Keratinocyte (primary cell): ENCODE results near the gene LHX6. TPM values are rescaled to one million over a fixed set of nuclear protein-coding genes. Genes with fewer than 3 reads are reported as not detected.

Experiments used
- DNase-seq: peaks from one replicate; pipeline ENCODE4 v3.0.0-alpha.2; 2011; ENCODE audit warnings: low read depth, missing footprints, low spot score
- FAIRE-seq: peaks from 2 replicates; lab custom pipeline; 2011; peaks lifted over from hg19 to GRCh38; lab: Jason Lieb, UNC
- H2AFZ ChIP-seq: 2 replicates; pipeline ENCODE4 v1.6.0; 2012; ENCODE audit warnings: low read length, control low read depth, inconsistent platforms; ENCODE audit not compliant: control insufficient read depth
- H3K27ac ChIP-seq: 2 replicates; pipeline ENCODE4 v1.5.1; 2011; ENCODE audit warnings: low read length; ENCODE audit not compliant: control insufficient read depth, insufficient read depth
- H3K27me3 ChIP-seq: 3 replicates; pipeline ENCODE4 v1.6.0; 2011; ENCODE audit warnings: low read length; ENCODE audit not compliant: control insufficient read depth, insufficient read depth; ENCODE audit errors: extremely low read depth
- H3K36me3 ChIP-seq, 2 experiments: 2 replicates in 1 of 2; 3 replicates in 1 of 2; pipeline ENCODE4 v1.5.1; 2011; ENCODE audit warnings: low read length in 2 of 2, mild to moderate bottlenecking in 1 of 2; ENCODE audit not compliant: control insufficient read depth in 2 of 2, insufficient read depth in 2 of 2; ENCODE audit errors: extremely low read depth in 1 of 2
- H3K4me1 ChIP-seq: 3 replicates; pipeline ENCODE4 v1.5.1; 2011; ENCODE audit warnings: low read length; ENCODE audit not compliant: control insufficient read depth, insufficient read depth; ENCODE audit errors: extremely low read depth
- H3K4me2 ChIP-seq: 3 replicates; pipeline ENCODE4 v1.6.0; 2011; ENCODE audit warnings: low read depth, low read length; ENCODE audit not compliant: control insufficient read depth, insufficient read depth; ENCODE audit errors: extremely low read depth
- H3K4me3 ChIP-seq, 3 experiments: fragments of 200-600 bp in 1 of 3; sonication (generic) in 1 of 3; 2 replicates in 2 of 3; 3 replicates in 1 of 3; pipeline ENCODE4 v1.5.1; 2011 to 2016; ENCODE audit warnings: low read length in 3 of 3, mild to moderate bottlenecking in 3 of 3, control low read depth in 2 of 3, inconsistent platforms in 1 of 3, low read depth in 1 of 3, mixed read lengths in 1 of 3, mixed run types in 1 of 3, moderate library complexity in 1 of 3; ENCODE audit not compliant: control insufficient read depth in 2 of 3, insufficient read depth in 2 of 3; ENCODE audit errors: extremely low read depth in 1 of 3
- H3K79me2 ChIP-seq: 2 replicates; pipeline ENCODE4 v1.6.0; 2012; ENCODE audit warnings: low read length; ENCODE audit not compliant: control insufficient read depth, insufficient read depth
- H3K9ac ChIP-seq: 3 replicates; pipeline ENCODE4 v1.6.0; 2011; ENCODE audit warnings: low read length; ENCODE audit not compliant: control insufficient read depth, insufficient read depth; ENCODE audit errors: extremely low read depth
- H3K9me1 ChIP-seq: 3 replicates; pipeline ENCODE4 v1.6.0; 2011; ENCODE audit warnings: low read length; ENCODE audit not compliant: control insufficient read depth, insufficient read depth; ENCODE audit errors: extremely low read depth
- H3K9me3 ChIP-seq: 2 replicates; pipeline ENCODE4 v1.5.1; 2012; ENCODE audit warnings: low read depth, low read length; ENCODE audit not compliant: control insufficient read depth
- H4K20me1 ChIP-seq: 3 replicates; pipeline ENCODE4 v1.6.0; 2011; ENCODE audit warnings: low read length; ENCODE audit not compliant: control insufficient read depth, insufficient read depth; ENCODE audit errors: extremely low read depth
- EZH2 ChIP-seq: IDR thresholded peaks from one replicate; pipeline ENCODE4 v1.6.1; 2012; ENCODE audit warnings: inconsistent platforms, mild to moderate bottlenecking, low read length, moderate library complexity
- dilution Hi-C: fragments of 300-500 bp; cut with MboI; formaldehyde crosslinking; loops from one replicate; pipeline ENCODE4 v1.7.0; 2020; ENCODE audit warnings: low sequenced_read_pairs; ENCODE audit not compliant: extremely low pct_ligation_motif_present
- polyA minus RNA-seq, 3 experiments: library from RNA; depleted of rRNA, polyadenylated mRNA; stranded (reverse); fragments of >200 nt; gene quantifications; 1 replicate in 1 of 3; 2 replicates in 1 of 3; 3 replicates in 1 of 3; pipeline ENCODE4 v1.2.3, GENCODE V29; 2011
- polyA plus RNA-seq, 5 experiments: library from polyadenylated mRNA; depleted of rRNA in 3 of 5; stranded (reverse) in 3 of 5; stranded (forward) in 1 of 5; unstranded in 1 of 5; fragments of >200 nt; gene quantifications; 1 replicate in 1 of 5; 2 replicates in 3 of 5; 3 replicates in 1 of 5; pipeline versions ENCODE4 v1.2.1 to v1.2.3, GENCODE V29; 2011 to 2012; ENCODE audit warnings: missing spikeins in 2 of 5, low read depth in 1 of 5, low replicate concordance in 1 of 5
- TF ChIP-seq, protein P1 (sequence below), 3 experiments: IDR thresholded peaks in 1 of 3; conservative IDR thresholded peaks in 1 of 3; optimal IDR thresholded peaks in 1 of 3; 2 replicates in 2 of 3; 3 replicates in 1 of 3; pipeline versions ENCODE3 to v1.5.1; 2011; ENCODE audit warnings: low read length in 3 of 3, mild to moderate bottlenecking in 3 of 3, moderate library complexity in 2 of 3, control low read depth in 1 of 3, inconsistent platforms in 1 of 3; ENCODE audit not compliant: insufficient read depth in 2 of 3; ENCODE audit errors: extremely low read depth in 1 of 3

LHX6 gene
- polyA plus RNA-seq (0.12 to 0.17 TPM (median 0.13 TPM) in 3 replicates), polyA minus RNA-seq (0.10 TPM in 1 of 3 replicates, not detected in the others)
- polyA plus RNA-seq (2011; ENCODE audit: low read depth) = not detected
- 0.17 and 0.21 TPM in 2 replicates for polyA plus RNA-seq (2011; cell fraction: cytosol; rRNA removed)
- 0.14 and 0.25 TPM in 2 replicates for polyA plus RNA-seq (2011; cell fraction: nucleus; rRNA removed)
- 0.06 and 0.13 TPM in 2 replicates for polyA plus RNA-seq (2012; ENCODE audit: low replicate concordance)
- not detected for polyA minus RNA-seq (2011; cell fraction: cytosol; rRNA and poly(A)+ RNA removed)
- polyA minus RNA-seq (2011; cell fraction: nucleus; rRNA and poly(A)+ RNA removed) = not detected in 2 replicates

- FAIRE-seq = no peak
These were observed at the start of gene LHX6 for GRCh38 chr9:122228568-122229484. LHX6 (minus strand) TSS chr9:122228957; CDS start chr9:122228740, 217 bp downstream.

GRCh38 chr9:122277285-122277897 lies 48.6 kb upstream of the LHX6 start:
- H3K27ac ChIP-seq = no peak overlapping the region
- H3K9me3 ChIP-seq = peaks cover 3% of the 10 kb centered on the region
- FAIRE-seq (no peak), DNase-seq (no peak)
- H4K20me1 ChIP-seq = peaks cover 2% of the 10 kb centered on the region
- TF ChIP-seq, protein P1, sequence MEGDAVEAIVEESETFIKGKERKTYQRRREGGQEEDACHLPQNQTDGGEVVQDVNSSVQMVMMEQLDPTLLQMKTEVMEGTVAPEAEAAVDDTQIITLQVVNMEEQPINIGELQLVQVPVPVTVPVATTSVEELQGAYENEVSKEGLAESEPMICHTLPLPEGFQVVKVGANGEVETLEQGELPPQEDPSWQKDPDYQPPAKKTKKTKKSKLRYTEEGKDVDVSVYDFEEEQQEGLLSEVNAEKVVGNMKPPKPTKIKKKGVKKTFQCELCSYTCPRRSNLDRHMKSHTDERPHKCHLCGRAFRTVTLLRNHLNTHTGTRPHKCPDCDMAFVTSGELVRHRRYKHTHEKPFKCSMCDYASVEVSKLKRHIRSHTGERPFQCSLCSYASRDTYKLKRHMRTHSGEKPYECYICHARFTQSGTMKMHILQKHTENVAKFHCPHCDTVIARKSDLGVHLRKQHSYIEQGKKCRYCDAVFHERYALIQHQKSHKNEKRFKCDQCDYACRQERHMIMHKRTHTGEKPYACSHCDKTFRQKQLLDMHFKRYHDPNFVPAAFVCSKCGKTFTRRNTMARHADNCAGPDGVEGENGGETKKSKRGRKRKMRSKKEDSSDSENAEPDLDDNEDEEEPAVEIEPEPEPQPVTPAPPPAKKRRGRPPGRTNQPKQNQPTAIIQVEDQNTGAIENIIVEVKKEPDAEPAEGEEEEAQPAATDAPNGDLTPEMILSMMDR (optimal IDR thresholded peaks at IDR 0.05 in 1 of 3, IDR thresholded peaks at IDR 0.05 in 1 of 3, conservative IDR thresholded peaks at IDR 0.05 in 1 of 3; ENCODE audit: extremely low read depth in 1 of 3, insufficient read depth in 2 of 3, low read length in 3 of 3) = no peak
- no peak for TF ChIP-seq EZH2
- no peak overlapping the region for H3K4me2 ChIP-seq
- no peaks in the 10 kb centered on the region for H3K9me1 ChIP-seq
- H3K4me3 ChIP-seq = no peak overlapping the region
- dilution Hi-C loops = no loop called here
- no peak overlapping the region for H2AFZ ChIP-seq
- peaks cover 61% of the 10 kb centered on the region for H3K79me2 ChIP-seq
- H3K27me3 ChIP-seq = no peaks in the 10 kb centered on the region
- H3K9ac ChIP-seq = no peak overlapping the region
- peaks cover 8 to 9% of the 10 kb centered on the region in 2 experiments for H3K36me3 ChIP-seq
- no peaks in the 10 kb centered on the region for H3K4me1 ChIP-seq

More at GRCh38 chr9:122228568-122229484, at the start of gene LHX6:
- no peak within 1 kb of the TSS for H3K27ac ChIP-seq
- TF ChIP-seq EZH2 = peak; percentile 87
- TF ChIP-seq, protein P1 (optimal IDR thresholded peaks at IDR 0.05 in 1 of 3, IDR thresholded peaks at IDR 0.05 in 1 of 3, conservative IDR thresholded peaks at IDR 0.05 in 1 of 3; ENCODE audit: extremely low read depth in 1 of 3, insufficient read depth in 2 of 3, low read length in 3 of 3) = no peak
- H3K36me3 ChIP-seq = no peaks in the 10 kb centered on the region
- no peak within 1 kb of the TSS for H3K9ac ChIP-seq
- no peaks in the 10 kb centered on the region for H3K79me2 ChIP-seq
- peaks cover 9% of the 10 kb centered on the region for H3K4me1 ChIP-seq
- no peaks in the 10 kb centered on the region for H3K9me3 ChIP-seq
- peak within 1 kb of the TSS; percentile 64 for H3K4me2 ChIP-seq
- dilution Hi-C loops = no loop called here
- H3K4me3 ChIP-seq = peak within 1 kb of the TSS in 1 of 3 experiments; percentile 54
- DNase-seq = peak; percentile 19
- H2AFZ ChIP-seq = no peak within 1 kb of the TSS
- H4K20me1 ChIP-seq = peaks cover 3% of the 10 kb centered on the region
- no peaks in the 10 kb centered on the region for H3K9me1 ChIP-seq
- H3K27me3 ChIP-seq = peaks cover 86% of the 10 kb centered on the region
